Esophagus squamous epithelium (tissue), 5 donors: ENCODE results near the gene ESPNL. TPM values are rescaled to one million over a fixed set of nuclear protein-coding genes. Genes with fewer than 3 reads are reported as not detected.
"Not testable (repeated sequence)": the region's sequence is repeated elsewhere in the genome, so short reads cannot be mapped to it uniquely, and the experiment has no call there.

Experiments
- DNase-seq: peaks from one replicate; lab custom pipeline; 2025; lab: John Stamatoyannopoulos, UW
- H3K27ac ChIP-seq, 4 donors: fragments of 200-600 bp; sonication (generic); one replicate each; pipeline ENCODE4 v1.5.1; 2016 to 2019; ENCODE audit warnings: mild to moderate bottlenecking in 1 of 4
- H3K27me3 ChIP-seq, 4 donors: fragments of 200-600 bp; sonication (generic); 1 replicate in 3 of 4; 2 replicates in 1 of 4; pipeline versions ENCODE4 v1.5.1 to v1.6.0; 2017 to 2021; ENCODE audit warnings: antibody characterized with exemption in 1 of 4
- H3K36me3 ChIP-seq, 3 donors: fragments of 200-600 bp; sonication (generic); one replicate each; pipeline ENCODE4 v1.5.1; 2016 to 2019
- H3K4me1 ChIP-seq, 3 donors: fragments of 200-600 bp; sonication (generic); one replicate each; pipeline ENCODE4 v1.5.1; 2017 to 2019
- H3K4me3 ChIP-seq, 4 donors: fragments of 200-600 bp; sonication (generic); 1 replicate in 3 of 4; 2 replicates in 1 of 4; pipeline ENCODE4 v1.5.1; 2016 to 2019; ENCODE audit warnings: mild to moderate bottlenecking in 2 of 4, moderate library complexity in 1 of 4
- H3K9me3 ChIP-seq, 3 donors: fragments of 200-600 bp; sonication (generic); one replicate each; pipeline ENCODE4 v1.5.1; 2016 to 2019
- POLR2A ChIP-seq, 4 donors: fragments of 450-650 bp; IDR thresholded peaks; one replicate each; pipeline ENCODE4 v1.6.1; 2017; ENCODE audit warnings: antibody characterized with exemption in 4 of 4, mild to moderate bottlenecking in 4 of 4, moderate library complexity in 3 of 4
- WGBS, 2 donors: methylation state at CpG; one replicate each; pipeline ENCODE4 v1.1.5; 2018; 5-methylcytosine and 5-hydroxymethylcytosine counted together
- intact Hi-C: fragments of 100-400 bp; cut with DNase I; formaldehyde crosslinking; loops from one replicate; pipeline ENCODE4 v1.15.0; 2022
- total RNA-seq, 4 donors: library from RNA; depleted of rRNA; stranded (reverse); fragments of >200 nt; gene quantifications; one replicate each; pipeline ENCODE4 v1.1.0, GENCODE V29; 2016
- TF ChIP-seq, protein P1 (sequence below), 6 experiments: fragments of 450-650 bp in 4 of 6; fragments of 200-600 bp in 2 of 6; sonication (generic) in 2 of 6; IDR thresholded peaks; one replicate each; pipeline ENCODE4 v1.5.1; 2016 to 2019; ENCODE audit warnings: antibody characterized with exemption in 6 of 6, mild to moderate bottlenecking in 4 of 6, moderate library complexity in 4 of 6
- donor health status: DM: yes; HTN: yes; CAD: no.

ESPNL gene, protein sequence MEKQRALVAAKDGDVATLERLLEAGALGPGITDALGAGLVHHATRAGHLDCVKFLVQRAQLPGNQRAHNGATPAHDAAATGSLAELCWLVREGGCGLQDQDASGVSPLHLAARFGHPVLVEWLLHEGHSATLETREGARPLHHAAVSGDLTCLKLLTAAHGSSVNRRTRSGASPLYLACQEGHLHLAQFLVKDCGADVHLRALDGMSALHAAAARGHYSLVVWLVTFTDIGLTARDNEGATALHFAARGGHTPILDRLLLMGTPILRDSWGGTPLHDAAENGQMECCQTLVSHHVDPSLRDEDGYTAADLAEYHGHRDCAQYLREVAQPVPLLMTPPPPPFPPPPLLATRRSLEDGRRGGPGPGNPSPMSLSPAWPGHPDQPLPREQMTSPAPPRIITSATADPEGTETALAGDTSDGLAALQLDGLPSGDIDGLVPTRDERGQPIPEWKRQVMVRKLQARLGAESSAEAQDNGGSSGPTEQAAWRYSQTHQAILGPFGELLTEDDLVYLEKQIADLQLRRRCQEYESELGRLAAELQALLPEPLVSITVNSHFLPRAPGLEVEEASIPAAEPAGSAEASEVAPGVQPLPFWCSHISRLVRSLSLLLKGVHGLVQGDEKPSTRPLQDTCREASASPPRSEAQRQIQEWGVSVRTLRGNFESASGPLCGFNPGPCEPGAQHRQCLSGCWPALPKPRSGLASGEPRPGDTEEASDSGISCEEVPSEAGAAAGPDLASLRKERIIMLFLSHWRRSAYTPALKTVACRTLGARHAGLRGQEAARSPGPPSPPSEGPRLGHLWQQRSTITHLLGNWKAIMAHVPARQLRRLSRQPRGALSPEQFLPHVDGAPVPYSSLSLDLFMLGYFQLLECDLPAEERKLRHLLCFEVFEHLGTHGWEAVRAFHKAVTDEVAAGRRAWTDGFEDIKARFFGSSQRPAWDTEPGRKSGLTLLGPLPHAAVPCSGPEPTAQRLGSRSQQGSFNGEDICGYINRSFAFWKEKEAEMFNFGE
- 1 to 10 TPM in 1 of 4 donors, under 1 TPM in 2, not detected in 1; 0.04 to 1.3 (median 0.88) TPM for total RNA-seq

DNA sequence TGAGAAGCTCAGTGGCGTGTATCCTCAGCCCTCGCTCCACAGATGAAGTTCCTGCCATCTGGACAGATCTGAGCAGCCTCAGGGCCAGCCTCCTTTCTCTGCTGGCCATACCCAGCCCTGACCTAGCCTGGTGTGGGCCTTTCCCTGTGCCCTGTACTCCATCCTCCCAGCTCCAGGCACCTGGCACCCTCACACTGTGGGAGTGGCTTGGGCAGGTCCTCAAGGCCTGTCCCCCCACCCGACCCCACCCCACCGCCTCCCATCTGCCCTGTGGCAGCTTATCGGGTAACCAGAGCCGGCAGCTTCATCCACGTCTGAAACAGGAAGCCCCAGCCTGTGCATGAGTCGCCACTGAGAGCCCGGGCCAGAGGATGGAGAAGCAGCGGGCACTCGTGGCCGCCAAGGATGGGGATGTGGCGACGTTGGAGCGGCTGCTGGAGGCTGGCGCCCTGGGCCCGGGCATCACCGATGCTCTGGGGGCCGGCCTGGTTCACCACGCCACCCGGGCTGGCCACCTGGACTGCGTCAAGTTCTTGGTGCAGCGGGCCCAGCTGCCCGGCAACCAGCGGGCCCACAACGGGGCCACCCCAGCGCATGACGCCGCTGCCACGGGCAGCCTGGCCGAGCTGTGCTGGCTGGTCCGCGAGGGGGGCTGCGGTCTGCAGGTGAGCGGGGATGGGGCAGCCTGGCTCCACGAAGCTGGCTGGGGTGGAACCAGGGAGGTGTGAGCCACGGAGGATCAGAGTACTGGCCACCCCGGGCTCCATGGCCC, at the start of gene ESPNL:
Gene ESPNL (plus strand): TSS at position 292 of the 772 bp plus-strand sequence. CDS start 80 bp downstream, at position 372.
- no peaks in the 10 kb centered on the region for H3K27me3 ChIP-seq
- WGBS, 2 donors: 67% methylated on average over 3 of the region's 38 CpGs; no CpG with 5 or more reads in 1 of the 2 donors
- no peaks in the 10 kb centered on the region for H3K9me3 ChIP-seq
- H3K36me3 ChIP-seq: no peaks in the 10 kb centered on the region
- H3K4me1 ChIP-seq: peaks cover 0 to 14% (median 0%) of the 10 kb centered on the region in 3 donors
- no peak for DNase-seq
- intact Hi-C loops: no loop called here
- TF ChIP-seq POLR2A (IDR thresholded peaks at IDR 0.05): no peak
- TF ChIP-seq, protein P1, sequence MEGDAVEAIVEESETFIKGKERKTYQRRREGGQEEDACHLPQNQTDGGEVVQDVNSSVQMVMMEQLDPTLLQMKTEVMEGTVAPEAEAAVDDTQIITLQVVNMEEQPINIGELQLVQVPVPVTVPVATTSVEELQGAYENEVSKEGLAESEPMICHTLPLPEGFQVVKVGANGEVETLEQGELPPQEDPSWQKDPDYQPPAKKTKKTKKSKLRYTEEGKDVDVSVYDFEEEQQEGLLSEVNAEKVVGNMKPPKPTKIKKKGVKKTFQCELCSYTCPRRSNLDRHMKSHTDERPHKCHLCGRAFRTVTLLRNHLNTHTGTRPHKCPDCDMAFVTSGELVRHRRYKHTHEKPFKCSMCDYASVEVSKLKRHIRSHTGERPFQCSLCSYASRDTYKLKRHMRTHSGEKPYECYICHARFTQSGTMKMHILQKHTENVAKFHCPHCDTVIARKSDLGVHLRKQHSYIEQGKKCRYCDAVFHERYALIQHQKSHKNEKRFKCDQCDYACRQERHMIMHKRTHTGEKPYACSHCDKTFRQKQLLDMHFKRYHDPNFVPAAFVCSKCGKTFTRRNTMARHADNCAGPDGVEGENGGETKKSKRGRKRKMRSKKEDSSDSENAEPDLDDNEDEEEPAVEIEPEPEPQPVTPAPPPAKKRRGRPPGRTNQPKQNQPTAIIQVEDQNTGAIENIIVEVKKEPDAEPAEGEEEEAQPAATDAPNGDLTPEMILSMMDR (IDR thresholded peaks at IDR 0.05): no peak
- H3K4me3 ChIP-seq: no peak within 1 kb of the TSS
- H3K27ac ChIP-seq: peak within 1 kb of the TSS in 1 of 4 donors; percentile 9

DNA sequence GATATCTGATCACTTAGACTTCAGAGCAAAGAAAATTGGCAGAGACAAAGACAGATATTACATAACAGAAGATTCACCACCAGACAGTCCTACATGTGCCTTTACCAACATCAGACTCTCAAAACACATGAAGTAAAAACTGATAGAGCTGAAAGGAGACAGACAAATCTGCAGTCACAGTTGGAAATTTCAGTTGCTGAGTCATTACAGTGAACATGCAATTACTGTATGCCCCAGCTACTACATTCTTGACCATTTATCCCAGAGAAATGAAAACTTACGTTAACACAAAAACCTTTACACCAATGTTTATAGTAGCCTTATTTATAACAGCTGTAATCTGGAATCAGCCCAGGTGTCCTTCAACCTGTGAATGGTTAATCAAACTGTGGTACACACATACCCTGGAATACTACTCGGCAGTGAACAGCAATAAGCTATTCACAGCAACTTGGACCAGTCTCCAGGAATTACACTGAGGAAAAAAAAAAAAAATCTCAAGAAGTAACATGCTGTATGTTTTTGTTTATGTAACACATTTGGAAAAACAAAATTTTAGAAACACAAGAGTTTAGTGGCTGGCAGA, 46.9 kb upstream of the ESPNL start:
- DNase-seq: no peak
- intact Hi-C loops: no loop called here
- Histone ChIP-seq H3K9me3 (no peaks in the 10 kb centered on the region), H3K36me3 (no peaks in the 10 kb centered on the region), H3K4me3 (no peak overlapping the region), H3K4me1 (no peaks in the 10 kb centered on the region), H3K27ac (no peak overlapping the region), H3K27me3 (peaks cover 0 to 7% (median 0%) of the 10 kb centered on the region in 4 donors)
- no peak for TF ChIP-seq POLR2A (IDR thresholded peaks at IDR 0.05)
- TF ChIP-seq, protein P1 (IDR thresholded peaks at IDR 0.05): no peak
- WGBS, 2 donors: 83 to 88% methylated on average over 2 of the region's 2 CpGs

DNA sequence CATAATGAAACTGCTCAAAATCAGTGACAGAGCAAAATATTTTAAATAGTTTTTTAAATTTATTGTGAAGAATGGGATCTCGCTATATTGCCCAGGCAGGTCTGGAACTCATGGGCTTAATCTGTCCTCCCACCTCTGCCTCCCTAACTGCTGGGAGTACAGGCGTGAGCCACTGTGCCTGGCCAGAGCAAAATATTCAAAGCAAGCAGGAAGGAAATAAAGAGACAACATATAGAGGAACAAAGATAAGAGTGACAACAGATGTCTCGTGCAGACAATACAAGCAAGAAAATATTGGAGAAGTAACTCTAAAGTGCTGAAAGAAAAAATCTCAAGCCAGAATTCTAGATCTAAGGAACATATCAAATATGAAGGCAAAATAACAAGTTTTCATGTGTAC, 44.3 kb upstream of the ESPNL start:
- DNase-seq: no peak
- H3K27ac ChIP-seq: no peak overlapping the region
- H3K4me1 ChIP-seq: peaks cover 0 to 10% (median 7%) of the 10 kb centered on the region in 3 donors
- TF ChIP-seq, protein P1 (IDR thresholded peaks at IDR 0.05): no peak
- no peaks in the 10 kb centered on the region for H3K9me3 ChIP-seq
- H3K36me3 ChIP-seq: no peaks in the 10 kb centered on the region
- H3K27me3 ChIP-seq: peaks cover 0 to 7% (median 0%) of the 10 kb centered on the region in 4 donors
- H3K4me3 ChIP-seq: no peak overlapping the region
- 63 to 66% methylated on average over 3 of the region's 3 CpGs for WGBS, 2 donors
- intact Hi-C loops: no loop called here

DNA sequence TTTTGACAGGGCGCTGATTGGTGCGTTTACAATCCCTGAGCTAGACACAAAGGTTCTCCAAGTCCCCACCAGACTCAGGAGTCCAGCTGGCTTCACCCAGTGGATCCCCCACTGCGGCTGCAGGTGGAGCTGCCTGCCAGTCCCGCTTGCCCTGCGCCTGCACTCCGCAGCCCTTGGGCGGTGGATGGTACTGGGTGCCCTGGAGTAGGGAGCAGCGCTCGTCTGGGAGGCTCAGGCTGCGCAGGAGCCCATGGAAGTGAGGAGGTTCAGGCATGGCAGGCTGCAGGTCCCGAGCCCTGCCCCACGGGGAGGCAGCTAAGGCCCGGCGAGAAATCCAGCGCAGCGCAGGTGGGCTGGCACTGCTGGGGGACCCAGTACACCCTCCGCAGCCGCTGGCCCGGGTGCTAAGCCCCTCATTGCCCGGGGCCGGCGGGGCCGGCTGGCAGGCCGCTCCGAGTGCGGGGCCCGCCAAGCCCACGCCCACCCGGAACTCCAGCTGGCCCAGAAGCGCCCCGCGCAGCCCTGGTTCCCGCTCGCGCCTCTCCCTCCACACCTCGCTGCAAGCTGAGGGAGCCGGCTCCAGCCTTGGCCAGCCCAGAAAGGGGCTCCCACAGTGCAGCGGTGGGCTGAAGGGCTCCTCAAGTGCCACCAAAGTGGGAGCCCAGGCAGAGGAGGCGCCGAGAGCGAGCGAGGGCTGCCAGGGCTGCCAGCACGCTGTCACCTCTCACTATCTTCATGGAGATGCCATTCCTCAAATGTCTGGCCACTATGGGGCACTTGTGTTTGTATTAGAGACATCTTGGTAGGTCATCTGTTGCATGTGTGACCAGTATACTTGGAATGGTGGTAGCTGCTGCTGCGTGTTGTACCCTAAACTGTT, 42.2 kb upstream of the ESPNL start:
- H3K4me3 ChIP-seq, H3K27me3 ChIP-seq, H3K9me3 ChIP-seq, DNase-seq, H3K36me3 ChIP-seq, H3K27ac ChIP-seq, intact Hi-C loops: not testable (repeated sequence)
- 83 to 87% methylated on average over 2 to 10 of the region's 44 CpGs for WGBS, 2 donors
- H3K4me1 ChIP-seq: peaks cover 0 to 24% (median 12%) of the 10 kb centered on the region in 3 donors
